ENCODE measurements around the gene MIPOL1. TPM values are rescaled to one million over a fixed set of nuclear protein-coding genes. Genes with fewer than 3 reads are reported as not detected.

Gene MIPOL1
- total and polyA plus RNA-seq, 9 of the 15 experiments (the other 6 are each of a cell fraction or from before 2014, with no cell fraction given) = 6.7 to 21.9 (median 12.4) TPM

- in situ Hi-C loops (cut with MboI) = no loop called here
- no peaks in the 10 kb centered on the region for H3K27me3 ChIP-seq (ENCODE audit: control insufficient read depth in 2 of 2, insufficient read depth in 2 of 2, low read length in 2 of 2)
- H3K4me3 ChIP-seq = no peak overlapping the region
- no peak for TF ChIP-seq MAFF (IDR thresholded peaks at IDR 0.05; ENCODE audit: low read length)
- no peak for TF ChIP-seq SAP30 (IDR thresholded peaks at IDR 0.05; ENCODE audit: borderline replicate concordance, insufficient read depth, low read depth, low read length, poor library complexity, severe bottlenecking)
- no peak for TF ChIP-seq RFX7 (CRISPR knock-in tag; IDR thresholded peaks at IDR 0.05)
- no peak for TF ChIP-seq ATF7 (IDR thresholded peaks at IDR 0.05)
- no peak for TF ChIP-seq ZNF174 (CRISPR knock-in tag; IDR thresholded peaks at IDR 0.05)
- TF ChIP-seq, protein P1, sequence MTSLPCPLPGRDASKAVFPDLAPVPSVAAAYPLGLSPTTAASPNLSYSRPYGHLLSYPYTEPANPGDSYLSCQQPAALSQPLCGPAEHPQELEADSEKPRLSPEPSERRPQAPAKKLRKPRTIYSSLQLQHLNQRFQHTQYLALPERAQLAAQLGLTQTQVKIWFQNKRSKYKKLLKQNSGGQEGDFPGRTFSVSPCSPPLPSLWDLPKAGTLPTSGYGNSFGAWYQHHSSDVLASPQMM (CRISPR knock-in tag; IDR thresholded peaks at IDR 0.05) = no peak
- no peak for TF ChIP-seq TSC22D4 (tag; IDR thresholded peaks at IDR 0.05)
- TF ChIP-seq RHOXF2B (CRISPR knock-in tag; conservative IDR thresholded peaks at IDR 0.05) = no peak
- TF ChIP-seq ZNF76 (CRISPR knock-in tag; IDR thresholded peaks at IDR 0.05; ENCODE audit: borderline replicate concordance) = no peak
- no peak for TF ChIP-seq ZNF551 (CRISPR knock-in tag; IDR thresholded peaks at IDR 0.05)
- TF ChIP-seq RREB1 (CRISPR knock-in tag; IDR thresholded peaks at IDR 0.05) = no peak
- H3K4me1 ChIP-seq (replicated peaks in 1 of 2; ENCODE audit: control insufficient read depth in 2 of 2, insufficient read depth in 2 of 2, low read length in 2 of 2) = no peaks in the 10 kb centered on the region
- FAIRE-seq (no peak), DNase-seq (ENCODE audit: extremely low read depth in 1 of 4, low spot score in 3 of 4) (no peak), ATAC-seq (no peak)
- no peak overlapping the region for H3K4me2 ChIP-seq (ENCODE audit: insufficient read depth, low read length)
- no peak overlapping the region for H3K27ac ChIP-seq (ENCODE audit: extremely low read depth, low read depth, low read length)
- ChIA-PET POLR2A (no interaction called here), CTCF (ENCODE audit: low intra/inter-chr PET ratio) (no interaction called here)
- no peak overlapping the region for H2AFZ ChIP-seq (ENCODE audit: low read depth, low read length)
- H3K9ac ChIP-seq (ENCODE audit: insufficient read depth in 1 of 2, low read depth in 2 of 2, low read length in 2 of 2) = no peak overlapping the region
- H3K9me1 ChIP-seq (ENCODE audit: control insufficient read depth, insufficient read depth, low read length) = no peaks in the 10 kb centered on the region
- H4K20me1 ChIP-seq (replicated peaks; ENCODE audit: control insufficient read depth, insufficient read depth, low read length) = no peaks in the 10 kb centered on the region
- no peaks in the 10 kb centered on the region for H3K79me2 ChIP-seq (ENCODE audit: control insufficient read depth, insufficient read depth, low read length)
- 36% methylated on average over 5 of the region's 5 CpGs for WGBS (ENCODE audit: insufficient coverage, low coverage, missing lambda C conversion rate)
- no peaks in the 10 kb centered on the region for H3K9me3 ChIP-seq (replicated peaks; ENCODE audit: control insufficient read depth, insufficient read depth, low read depth, low read length)
- BruUV-seq (replicated peaks) = no TSS peak
- intact Hi-C loops (cut with micrococcal nuclease) = no loop called here
- H3K36me3 ChIP-seq (ENCODE audit: control insufficient read depth, insufficient read depth, low read length) = no peaks in the 10 kb centered on the region
These were observed 171.7 kb downstream of the MIPOL1 start for GRCh38 chr14:37369425-37369824.

All from K562 (cell line).